ENCODE data around the gene AZGP1. TPM values are rescaled to one million over a fixed set of nuclear protein-coding genes. Genes with fewer than 3 reads are reported as not detected.
"Not testable (repeated sequence)": the region's sequence is repeated elsewhere in the genome, so short reads cannot be mapped to it uniquely, and the experiment has no call there.

Gene AZGP1
- total and polyA plus RNA-seq, 2 of the 13 experiments (the other 11 are each of a cell fraction or from before 2014, with no cell fraction given): 93.8 to 229 TPM

DNA sequence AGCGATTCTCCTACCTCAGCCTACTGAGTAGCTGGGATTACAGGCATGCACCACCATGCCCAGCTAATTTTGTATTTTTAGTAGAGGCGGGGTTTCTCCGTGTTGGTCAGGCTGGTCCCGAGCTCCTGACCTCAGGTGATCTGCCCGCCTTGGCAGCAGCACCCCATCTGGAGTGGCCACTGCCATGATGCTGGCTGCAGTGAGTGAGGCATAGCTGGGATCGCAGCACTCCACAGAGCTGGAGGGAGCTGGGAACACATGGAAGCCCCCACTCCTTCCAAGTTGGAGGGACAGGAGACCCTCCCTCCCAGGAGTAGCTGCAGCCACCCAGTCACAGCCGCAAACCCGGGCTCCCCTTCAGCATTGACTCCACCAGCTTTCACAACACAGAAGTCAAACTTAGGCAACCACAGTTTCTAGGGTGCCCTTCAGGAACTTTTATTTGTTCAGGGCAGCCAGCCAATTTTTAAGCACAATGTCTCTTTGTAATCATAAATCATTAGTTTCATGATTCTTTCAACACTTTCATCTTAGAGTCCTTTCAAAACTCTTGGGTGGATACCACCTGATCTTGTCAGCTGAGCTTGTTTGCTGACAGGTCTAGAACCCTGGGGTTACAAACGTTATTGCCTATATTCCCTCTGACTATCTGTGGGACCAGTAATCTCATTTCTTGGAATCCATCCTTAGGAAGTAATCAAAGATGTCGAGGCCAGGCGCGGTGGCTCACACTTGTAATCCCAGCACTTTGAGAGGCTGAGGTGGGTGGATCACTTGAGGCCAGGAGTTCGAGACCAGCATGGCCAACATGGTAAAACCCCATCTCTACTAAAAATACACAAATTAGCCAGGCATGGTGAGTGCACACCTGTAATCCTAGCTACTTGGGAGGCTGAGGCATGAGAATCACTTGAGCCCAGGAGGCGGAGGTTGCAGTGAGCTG lies 36.8 kb upstream of the AZGP1 start (continued):
- TF ChIP-seq, protein P1, sequence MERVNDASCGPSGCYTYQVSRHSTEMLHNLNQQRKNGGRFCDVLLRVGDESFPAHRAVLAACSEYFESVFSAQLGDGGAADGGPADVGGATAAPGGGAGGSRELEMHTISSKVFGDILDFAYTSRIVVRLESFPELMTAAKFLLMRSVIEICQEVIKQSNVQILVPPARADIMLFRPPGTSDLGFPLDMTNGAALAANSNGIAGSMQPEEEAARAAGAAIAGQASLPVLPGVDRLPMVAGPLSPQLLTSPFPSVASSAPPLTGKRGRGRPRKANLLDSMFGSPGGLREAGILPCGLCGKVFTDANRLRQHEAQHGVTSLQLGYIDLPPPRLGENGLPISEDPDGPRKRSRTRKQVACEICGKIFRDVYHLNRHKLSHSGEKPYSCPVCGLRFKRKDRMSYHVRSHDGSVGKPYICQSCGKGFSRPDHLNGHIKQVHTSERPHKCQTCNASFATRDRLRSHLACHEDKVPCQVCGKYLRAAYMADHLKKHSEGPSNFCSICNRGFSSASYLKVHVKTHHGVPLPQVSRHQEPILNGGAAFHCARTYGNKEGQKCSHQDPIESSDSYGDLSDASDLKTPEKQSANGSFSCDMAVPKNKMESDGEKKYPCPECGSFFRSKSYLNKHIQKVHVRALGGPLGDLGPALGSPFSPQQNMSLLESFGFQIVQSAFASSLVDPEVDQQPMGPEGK (CRISPR knock-in tag; IDR thresholded peaks at IDR 0.05): peak; percentile 65
- not testable (repeated sequence) for TF ChIP-seq SOX6 (IDR thresholded peaks at IDR 0.05)
- TF ChIP-seq SOX6 (CRISPR knock-in tag; IDR thresholded peaks at IDR 0.05) (peak; percentile 73), CEBPB (IDR thresholded peaks at IDR 0.05; ENCODE audit: borderline replicate concordance, low read depth, low read length) (peak; percentile 87), ZBTB7B (CRISPR knock-in tag; IDR thresholded peaks at IDR 0.05) (peak; percentile 74), GATAD2A (CRISPR knock-in tag; IDR thresholded peaks at IDR 0.05) (peak; percentile 82), KAT8 (CRISPR knock-in tag; IDR thresholded peaks at IDR 0.05) (peak; percentile 50; the same call in 1 of the 2 replicates), FOXA3 (CRISPR knock-in tag; IDR thresholded peaks at IDR 0.05) (peak; percentile 68), THAP11 (CRISPR knock-in tag; IDR thresholded peaks at IDR 0.05) (peak; percentile 41; the same call in 1 of the 2 replicates), HNF4A (CRISPR knock-in tag; IDR thresholded peaks at IDR 0.05) (peak; percentile 59)
- TF ChIP-seq, protein P2, sequence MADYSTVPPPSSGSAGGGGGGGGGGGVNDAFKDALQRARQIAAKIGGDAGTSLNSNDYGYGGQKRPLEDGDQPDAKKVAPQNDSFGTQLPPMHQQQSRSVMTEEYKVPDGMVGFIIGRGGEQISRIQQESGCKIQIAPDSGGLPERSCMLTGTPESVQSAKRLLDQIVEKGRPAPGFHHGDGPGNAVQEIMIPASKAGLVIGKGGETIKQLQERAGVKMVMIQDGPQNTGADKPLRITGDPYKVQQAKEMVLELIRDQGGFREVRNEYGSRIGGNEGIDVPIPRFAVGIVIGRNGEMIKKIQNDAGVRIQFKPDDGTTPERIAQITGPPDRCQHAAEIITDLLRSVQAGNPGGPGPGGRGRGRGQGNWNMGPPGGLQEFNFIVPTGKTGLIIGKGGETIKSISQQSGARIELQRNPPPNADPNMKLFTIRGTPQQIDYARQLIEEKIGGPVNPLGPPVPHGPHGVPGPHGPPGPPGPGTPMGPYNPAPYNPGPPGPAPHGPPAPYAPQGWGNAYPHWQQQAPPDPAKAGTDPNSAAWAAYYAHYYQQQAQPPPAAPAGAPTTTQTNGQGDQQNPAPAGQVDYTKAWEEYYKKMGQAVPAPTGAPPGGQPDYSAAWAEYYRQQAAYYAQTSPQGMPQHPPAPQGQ (CRISPR knock-in tag; IDR thresholded peaks at IDR 0.05; ENCODE audit: borderline replicate concordance): 0 out of 2 replicates have a peak, but pooled peaks have one; percentile 38
- TF ChIP-seq, protein P3, sequence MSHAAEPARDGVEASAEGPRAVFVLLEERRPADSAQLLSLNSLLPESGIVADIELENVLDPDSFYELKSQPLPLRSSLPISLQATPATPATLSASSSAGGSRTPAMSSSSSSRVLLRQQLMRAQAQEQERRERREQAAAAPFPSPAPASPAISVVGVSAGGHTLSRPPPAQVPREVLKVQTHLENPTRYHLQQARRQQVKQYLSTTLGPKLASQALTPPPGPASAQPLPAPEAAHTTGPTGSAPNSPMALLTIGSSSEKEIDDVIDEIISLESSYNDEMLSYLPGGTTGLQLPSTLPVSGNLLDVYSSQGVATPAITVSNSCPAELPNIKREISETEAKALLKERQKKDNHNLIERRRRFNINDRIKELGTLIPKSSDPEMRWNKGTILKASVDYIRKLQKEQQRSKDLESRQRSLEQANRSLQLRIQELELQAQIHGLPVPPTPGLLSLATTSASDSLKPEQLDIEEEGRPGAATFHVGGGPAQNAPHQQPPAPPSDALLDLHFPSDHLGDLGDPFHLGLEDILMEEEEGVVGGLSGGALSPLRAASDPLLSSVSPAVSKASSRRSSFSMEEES (CRISPR knock-in tag; IDR thresholded peaks at IDR 0.05): peak; percentile 81; the same call in 1 of the 2 replicates
- TF ChIP-seq, protein P4, sequence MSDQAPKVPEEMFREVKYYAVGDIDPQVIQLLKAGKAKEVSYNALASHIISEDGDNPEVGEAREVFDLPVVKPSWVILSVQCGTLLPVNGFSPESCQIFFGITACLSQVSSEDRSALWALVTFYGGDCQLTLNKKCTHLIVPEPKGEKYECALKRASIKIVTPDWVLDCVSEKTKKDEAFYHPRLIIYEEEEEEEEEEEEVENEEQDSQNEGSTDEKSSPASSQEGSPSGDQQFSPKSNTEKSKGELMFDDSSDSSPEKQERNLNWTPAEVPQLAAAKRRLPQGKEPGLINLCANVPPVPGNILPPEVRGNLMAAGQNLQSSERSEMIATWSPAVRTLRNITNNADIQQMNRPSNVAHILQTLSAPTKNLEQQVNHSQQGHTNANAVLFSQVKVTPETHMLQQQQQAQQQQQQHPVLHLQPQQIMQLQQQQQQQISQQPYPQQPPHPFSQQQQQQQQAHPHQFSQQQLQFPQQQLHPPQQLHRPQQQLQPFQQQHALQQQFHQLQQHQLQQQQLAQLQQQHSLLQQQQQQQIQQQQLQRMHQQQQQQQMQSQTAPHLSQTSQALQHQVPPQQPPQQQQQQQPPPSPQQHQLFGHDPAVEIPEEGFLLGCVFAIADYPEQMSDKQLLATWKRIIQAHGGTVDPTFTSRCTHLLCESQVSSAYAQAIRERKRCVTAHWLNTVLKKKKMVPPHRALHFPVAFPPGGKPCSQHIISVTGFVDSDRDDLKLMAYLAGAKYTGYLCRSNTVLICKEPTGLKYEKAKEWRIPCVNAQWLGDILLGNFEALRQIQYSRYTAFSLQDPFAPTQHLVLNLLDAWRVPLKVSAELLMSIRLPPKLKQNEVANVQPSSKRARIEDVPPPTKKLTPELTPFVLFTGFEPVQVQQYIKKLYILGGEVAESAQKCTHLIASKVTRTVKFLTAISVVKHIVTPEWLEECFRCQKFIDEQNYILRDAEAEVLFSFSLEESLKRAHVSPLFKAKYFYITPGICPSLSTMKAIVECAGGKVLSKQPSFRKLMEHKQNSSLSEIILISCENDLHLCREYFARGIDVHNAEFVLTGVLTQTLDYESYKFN (CRISPR knock-in tag; conservative IDR thresholded peaks at IDR 0.05): peak; percentile 47; the same call in 1 of the 2 replicates
- TF ChIP-seq, protein P5, sequence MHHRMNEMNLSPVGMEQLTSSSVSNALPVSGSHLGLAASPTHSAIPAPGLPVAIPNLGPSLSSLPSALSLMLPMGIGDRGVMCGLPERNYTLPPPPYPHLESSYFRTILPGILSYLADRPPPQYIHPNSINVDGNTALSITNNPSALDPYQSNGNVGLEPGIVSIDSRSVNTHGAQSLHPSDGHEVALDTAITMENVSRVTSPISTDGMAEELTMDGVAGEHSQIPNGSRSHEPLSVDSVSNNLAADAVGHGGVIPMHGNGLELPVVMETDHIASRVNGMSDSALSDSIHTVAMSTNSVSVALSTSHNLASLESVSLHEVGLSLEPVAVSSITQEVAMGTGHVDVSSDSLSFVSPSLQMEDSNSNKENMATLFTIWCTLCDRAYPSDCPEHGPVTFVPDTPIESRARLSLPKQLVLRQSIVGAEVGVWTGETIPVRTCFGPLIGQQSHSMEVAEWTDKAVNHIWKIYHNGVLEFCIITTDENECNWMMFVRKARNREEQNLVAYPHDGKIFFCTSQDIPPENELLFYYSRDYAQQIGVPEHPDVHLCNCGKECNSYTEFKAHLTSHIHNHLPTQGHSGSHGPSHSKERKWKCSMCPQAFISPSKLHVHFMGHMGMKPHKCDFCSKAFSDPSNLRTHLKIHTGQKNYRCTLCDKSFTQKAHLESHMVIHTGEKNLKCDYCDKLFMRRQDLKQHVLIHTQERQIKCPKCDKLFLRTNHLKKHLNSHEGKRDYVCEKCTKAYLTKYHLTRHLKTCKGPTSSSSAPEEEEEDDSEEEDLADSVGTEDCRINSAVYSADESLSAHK (CRISPR knock-in tag; IDR thresholded peaks at IDR 0.05; ENCODE audit: borderline replicate concordance): peak; percentile 97
- TF ChIP-seq, protein P6, sequence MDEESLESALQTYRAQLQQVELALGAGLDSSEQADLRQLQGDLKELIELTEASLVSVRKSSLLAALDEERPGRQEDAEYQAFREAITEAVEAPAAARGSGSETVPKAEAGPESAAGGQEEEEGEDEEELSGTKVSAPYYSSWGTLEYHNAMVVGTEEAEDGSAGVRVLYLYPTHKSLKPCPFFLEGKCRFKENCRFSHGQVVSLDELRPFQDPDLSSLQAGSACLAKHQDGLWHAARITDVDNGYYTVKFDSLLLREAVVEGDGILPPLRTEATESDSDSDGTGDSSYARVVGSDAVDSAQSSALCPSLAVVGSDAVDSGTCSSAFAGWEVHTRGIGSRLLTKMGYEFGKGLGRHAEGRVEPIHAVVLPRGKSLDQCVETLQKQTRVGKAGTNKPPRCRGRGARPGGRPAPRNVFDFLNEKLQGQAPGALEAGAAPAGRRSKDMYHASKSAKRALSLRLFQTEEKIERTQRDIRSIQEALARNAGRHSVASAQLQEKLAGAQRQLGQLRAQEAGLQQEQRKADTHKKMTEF (CRISPR knock-in tag; IDR thresholded peaks at IDR 0.05): peak; percentile 58

All from HepG2 (cell line).